DND-41 (cell line): ENCODE measurements around the gene PDGFB.

Experiments
- ATAC-seq: fragments of 200-7000 bp; cut with Tn5 transposase; 3 replicates; pipeline ENCODE4 v1.9.1; 2021; ENCODE audit warnings: low read depth; ENCODE audit not compliant: insufficient read depth
- DNase-seq: peaks from one replicate; pipeline ENCODE4 v3.0.0-alpha.2; 2020
- H2AFZ ChIP-seq: 2 replicates; pipeline ENCODE4 v1.6.0; 2012; ENCODE audit warnings: low read depth, low read length
- H3K27ac ChIP-seq: 2 replicates; pipeline ENCODE4 v1.5.1; 2012; ENCODE audit warnings: low read length, inconsistent platforms
- H3K27me3 ChIP-seq: fragments of 200-600 bp; sonication (generic); 2 replicates; pipeline ENCODE4 v1.6.0; 2012; ENCODE audit warnings: low read length, mild to moderate bottlenecking, inconsistent platforms; ENCODE audit not compliant: insufficient read depth, poor library complexity
- H3K36me3 ChIP-seq: 2 replicates; pipeline ENCODE4 v1.5.1; 2012; ENCODE audit warnings: low read length, inconsistent platforms; ENCODE audit not compliant: insufficient read depth
- H3K4me1 ChIP-seq: 2 replicates; pipeline ENCODE4 v1.5.1; 2012; ENCODE audit warnings: mild to moderate bottlenecking, low read length; ENCODE audit not compliant: insufficient read depth
- H3K4me2 ChIP-seq: 2 replicates; pipeline ENCODE4 v1.6.0; 2012; ENCODE audit warnings: mild to moderate bottlenecking, moderate library complexity, low read length, inconsistent platforms; ENCODE audit not compliant: insufficient read depth
- H3K4me3 ChIP-seq, 2 experiments: fragments of 200-600 bp in 1 of 2; shearing (Covaris generic) in 1 of 2; 2 replicates each; pipeline ENCODE4 v1.5.1; 2012 to 2016; ENCODE audit warnings: inconsistent platforms in 2 of 2, low read length in 2 of 2, mild to moderate bottlenecking in 2 of 2, low read depth in 1 of 2, moderate library complexity in 1 of 2
- H3K79me2 ChIP-seq: 2 replicates; pipeline ENCODE4 v1.6.0; 2012; ENCODE audit warnings: low read length, inconsistent platforms; ENCODE audit not compliant: insufficient read depth
- H3K9ac ChIP-seq: 2 replicates; pipeline ENCODE4 v1.6.0; 2012; ENCODE audit warnings: low read depth, mild to moderate bottlenecking, inconsistent platforms, low read length, moderate library complexity
- H3K9me3 ChIP-seq: 2 replicates; pipeline ENCODE4 v1.5.1; 2012; ENCODE audit warnings: low read length, moderate library complexity, mild to moderate bottlenecking, inconsistent platforms; ENCODE audit not compliant: insufficient read depth, severe bottlenecking
- H4K20me1 ChIP-seq: 2 replicates; pipeline ENCODE4 v1.6.0; 2012; ENCODE audit warnings: low read length; ENCODE audit not compliant: insufficient read depth
- EZH2 ChIP-seq: IDR thresholded peaks from 3 replicates; pipeline ENCODE4 v1.6.1; 2012; ENCODE audit warnings: borderline replicate concordance, low read depth, mild to moderate bottlenecking, moderate library complexity, low read length, inconsistent platforms; ENCODE audit not compliant: severe bottlenecking
- TF ChIP-seq, protein P1 (sequence below): IDR thresholded peaks from 2 replicates; pipeline ENCODE4 v1.5.1; 2012; ENCODE audit warnings: borderline replicate concordance, low read length, moderate library complexity, mild to moderate bottlenecking; ENCODE audit not compliant: poor library complexity, severe bottlenecking; ENCODE audit errors: extremely low read depth

PDGFB gene

DNA sequence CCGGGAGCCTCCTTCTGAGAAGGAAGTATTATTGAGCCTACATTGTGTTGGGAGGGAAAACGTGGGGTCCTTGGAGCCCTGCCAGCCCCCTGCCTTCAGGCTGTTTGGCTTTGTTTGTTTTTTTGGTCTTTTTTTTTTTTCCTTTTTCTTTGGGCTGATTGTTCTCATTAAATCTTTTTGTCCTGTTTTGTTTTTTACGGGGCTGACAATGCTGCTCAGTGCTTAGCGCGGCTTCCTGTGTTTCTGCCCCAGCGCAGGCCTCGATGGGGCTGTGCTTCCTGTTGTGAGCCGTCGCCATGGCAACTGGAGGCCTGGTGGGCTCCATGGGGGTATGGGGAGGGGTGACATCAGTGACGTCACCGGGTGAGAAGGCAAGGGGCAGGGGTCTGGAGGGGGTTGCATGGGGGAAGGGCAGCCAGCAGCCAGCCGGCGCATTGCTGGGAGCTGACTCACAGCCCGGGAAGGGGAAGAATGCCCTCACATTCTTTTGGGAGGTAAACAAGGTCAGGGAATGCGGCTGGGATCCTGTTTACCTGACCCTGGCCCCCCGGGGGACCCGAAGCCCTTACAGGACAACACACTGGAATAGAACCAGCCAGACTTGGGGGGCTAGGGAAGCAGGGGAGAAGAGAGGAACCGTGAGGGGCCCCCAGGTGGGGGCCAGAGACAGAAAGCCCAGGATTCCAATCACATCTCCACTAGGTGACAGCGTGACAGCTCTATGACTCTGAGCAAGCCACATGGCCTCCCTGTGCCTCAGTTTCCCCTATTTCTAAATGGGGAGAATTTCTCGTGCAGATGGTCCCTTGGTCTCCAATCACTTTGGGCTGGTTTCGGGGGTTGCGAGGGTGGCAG is 70.1 kb downstream of the PDGFB start:
- TF ChIP-seq, protein P1, sequence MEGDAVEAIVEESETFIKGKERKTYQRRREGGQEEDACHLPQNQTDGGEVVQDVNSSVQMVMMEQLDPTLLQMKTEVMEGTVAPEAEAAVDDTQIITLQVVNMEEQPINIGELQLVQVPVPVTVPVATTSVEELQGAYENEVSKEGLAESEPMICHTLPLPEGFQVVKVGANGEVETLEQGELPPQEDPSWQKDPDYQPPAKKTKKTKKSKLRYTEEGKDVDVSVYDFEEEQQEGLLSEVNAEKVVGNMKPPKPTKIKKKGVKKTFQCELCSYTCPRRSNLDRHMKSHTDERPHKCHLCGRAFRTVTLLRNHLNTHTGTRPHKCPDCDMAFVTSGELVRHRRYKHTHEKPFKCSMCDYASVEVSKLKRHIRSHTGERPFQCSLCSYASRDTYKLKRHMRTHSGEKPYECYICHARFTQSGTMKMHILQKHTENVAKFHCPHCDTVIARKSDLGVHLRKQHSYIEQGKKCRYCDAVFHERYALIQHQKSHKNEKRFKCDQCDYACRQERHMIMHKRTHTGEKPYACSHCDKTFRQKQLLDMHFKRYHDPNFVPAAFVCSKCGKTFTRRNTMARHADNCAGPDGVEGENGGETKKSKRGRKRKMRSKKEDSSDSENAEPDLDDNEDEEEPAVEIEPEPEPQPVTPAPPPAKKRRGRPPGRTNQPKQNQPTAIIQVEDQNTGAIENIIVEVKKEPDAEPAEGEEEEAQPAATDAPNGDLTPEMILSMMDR: no peak
- TF ChIP-seq EZH2: no peak
- peaks cover 17% of the 10 kb centered on the region for H3K4me1 ChIP-seq
- H3K4me3 ChIP-seq: no peak overlapping the region
- H4K20me1 ChIP-seq: no peaks in the 10 kb centered on the region
- no peaks in the 10 kb centered on the region for H3K27me3 ChIP-seq
- peak; percentile 47; the same call in 2 of the 3 replicates for ATAC-seq
- DNase-seq: peak; percentile 63
- no peaks in the 10 kb centered on the region for H3K9me3 ChIP-seq
- H3K36me3 ChIP-seq: no peaks in the 10 kb centered on the region
- H2AFZ ChIP-seq: peak overlapping the region; percentile 46; the same call in 1 of the 2 replicates
- H3K9ac ChIP-seq: no peak overlapping the region
- H3K79me2 ChIP-seq: no peaks in the 10 kb centered on the region
- H3K27ac ChIP-seq: no peak overlapping the region
- no peak overlapping the region; the same call in 1 of the 2 replicates for H3K4me2 ChIP-seq

DNA sequence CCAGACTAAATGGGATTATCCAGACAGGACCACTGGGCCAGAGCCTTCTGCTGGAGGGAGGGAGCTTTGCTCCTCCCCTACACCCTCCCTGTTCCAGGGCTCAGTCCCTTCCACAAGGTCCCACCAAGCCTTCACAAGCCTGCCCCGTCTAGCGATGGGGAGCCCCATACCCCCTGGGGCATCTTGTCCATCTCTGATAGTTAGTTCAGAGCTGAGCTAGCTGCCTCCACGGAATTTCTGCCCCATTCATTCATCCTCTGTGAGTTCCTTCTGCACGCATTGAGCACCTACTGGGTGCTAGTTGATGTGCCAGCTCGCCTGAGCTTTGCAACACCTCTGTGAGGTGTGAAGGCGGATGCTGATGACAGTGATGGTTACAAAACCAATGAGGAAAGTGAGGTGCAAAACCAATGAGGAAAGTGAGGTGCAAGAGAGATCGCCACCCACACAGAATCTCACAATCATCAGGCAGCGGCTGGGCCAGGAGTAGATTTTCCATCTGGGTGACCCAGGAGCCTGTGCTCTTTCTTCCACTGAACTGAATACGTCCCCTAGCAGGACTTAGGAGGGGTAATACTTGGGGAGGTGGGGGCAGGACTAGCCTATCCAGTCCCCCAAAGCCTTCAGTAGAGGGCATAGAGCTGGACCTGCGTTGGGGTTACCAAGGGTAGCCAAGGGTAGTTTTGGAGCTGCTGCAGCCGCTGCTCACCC is 70.8 kb downstream of the PDGFB start:
- no peak overlapping the region for H3K9ac ChIP-seq
- DNase-seq: no peak
- no peak overlapping the region for H3K27ac ChIP-seq
- peak overlapping the region; percentile 46; the same call in 1 of the 2 replicates for H2AFZ ChIP-seq
- H3K4me1 ChIP-seq: peaks cover 17% of the 10 kb centered on the region
- no peaks in the 10 kb centered on the region for H3K27me3 ChIP-seq
- H3K36me3 ChIP-seq: no peaks in the 10 kb centered on the region
- H4K20me1 ChIP-seq: no peaks in the 10 kb centered on the region
- H3K9me3 ChIP-seq: no peaks in the 10 kb centered on the region
- H3K79me2 ChIP-seq: no peaks in the 10 kb centered on the region
- no peak for TF ChIP-seq EZH2
- TF ChIP-seq, protein P1: no peak
- H3K4me3 ChIP-seq: no peak overlapping the region
- ATAC-seq: no peak
- H3K4me2 ChIP-seq: no peak overlapping the region; the same call in 1 of the 2 replicates
